Choroid plexus epithelial cell (primary cell): ENCODE results near the gene ROBO4.

Experiments used
- DNase-seq: peaks from one replicate; pipeline ENCODE4 v3.0.0-alpha.2; 2010; ENCODE audit warnings: low read depth
- H3K4me3 ChIP-seq: 2 replicates; pipeline ENCODE4 v1.5.1; 2011; ENCODE audit warnings: low read depth, mild to moderate bottlenecking, control low read depth, low read length, moderate library complexity
- TF ChIP-seq, protein P1 (sequence below): conservative IDR thresholded peaks from 2 replicates; pipeline ENCODE4 v1.5.1; 2011; ENCODE audit warnings: low read depth, mild to moderate bottlenecking, control low read depth, inconsistent platforms, low read length, moderate library complexity

Gene ROBO4

DNA sequence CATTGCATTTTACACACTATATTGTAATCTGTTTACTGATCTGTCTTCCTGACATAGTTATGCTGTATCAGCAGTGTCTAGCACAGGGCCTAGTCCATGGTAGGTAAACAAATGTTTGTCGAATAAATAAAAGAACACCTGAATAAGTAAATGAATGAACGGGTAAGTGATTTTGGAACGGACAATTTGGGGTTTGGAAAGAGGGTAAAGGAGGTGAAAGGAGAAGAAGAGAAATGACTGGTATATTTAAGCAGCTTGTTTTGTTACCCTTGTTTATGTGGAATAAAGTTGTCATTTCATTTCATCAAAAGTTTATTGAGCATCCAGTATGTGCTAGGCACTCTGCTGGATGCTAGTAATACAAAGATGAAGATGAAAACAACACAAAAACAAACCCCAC lies 21.3 kb upstream of the ROBO4 start, which contains the start of gene HEPN1:
Gene HEPN1, plus strand, starts transcription at position 301 of the 400 bp plus-strand sequence.
- DNase-seq, result no peak
- TF ChIP-seq, protein P1, sequence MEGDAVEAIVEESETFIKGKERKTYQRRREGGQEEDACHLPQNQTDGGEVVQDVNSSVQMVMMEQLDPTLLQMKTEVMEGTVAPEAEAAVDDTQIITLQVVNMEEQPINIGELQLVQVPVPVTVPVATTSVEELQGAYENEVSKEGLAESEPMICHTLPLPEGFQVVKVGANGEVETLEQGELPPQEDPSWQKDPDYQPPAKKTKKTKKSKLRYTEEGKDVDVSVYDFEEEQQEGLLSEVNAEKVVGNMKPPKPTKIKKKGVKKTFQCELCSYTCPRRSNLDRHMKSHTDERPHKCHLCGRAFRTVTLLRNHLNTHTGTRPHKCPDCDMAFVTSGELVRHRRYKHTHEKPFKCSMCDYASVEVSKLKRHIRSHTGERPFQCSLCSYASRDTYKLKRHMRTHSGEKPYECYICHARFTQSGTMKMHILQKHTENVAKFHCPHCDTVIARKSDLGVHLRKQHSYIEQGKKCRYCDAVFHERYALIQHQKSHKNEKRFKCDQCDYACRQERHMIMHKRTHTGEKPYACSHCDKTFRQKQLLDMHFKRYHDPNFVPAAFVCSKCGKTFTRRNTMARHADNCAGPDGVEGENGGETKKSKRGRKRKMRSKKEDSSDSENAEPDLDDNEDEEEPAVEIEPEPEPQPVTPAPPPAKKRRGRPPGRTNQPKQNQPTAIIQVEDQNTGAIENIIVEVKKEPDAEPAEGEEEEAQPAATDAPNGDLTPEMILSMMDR, result no peak
- H3K4me3 ChIP-seq, result no peak within 1 kb of the TSS

DNA sequence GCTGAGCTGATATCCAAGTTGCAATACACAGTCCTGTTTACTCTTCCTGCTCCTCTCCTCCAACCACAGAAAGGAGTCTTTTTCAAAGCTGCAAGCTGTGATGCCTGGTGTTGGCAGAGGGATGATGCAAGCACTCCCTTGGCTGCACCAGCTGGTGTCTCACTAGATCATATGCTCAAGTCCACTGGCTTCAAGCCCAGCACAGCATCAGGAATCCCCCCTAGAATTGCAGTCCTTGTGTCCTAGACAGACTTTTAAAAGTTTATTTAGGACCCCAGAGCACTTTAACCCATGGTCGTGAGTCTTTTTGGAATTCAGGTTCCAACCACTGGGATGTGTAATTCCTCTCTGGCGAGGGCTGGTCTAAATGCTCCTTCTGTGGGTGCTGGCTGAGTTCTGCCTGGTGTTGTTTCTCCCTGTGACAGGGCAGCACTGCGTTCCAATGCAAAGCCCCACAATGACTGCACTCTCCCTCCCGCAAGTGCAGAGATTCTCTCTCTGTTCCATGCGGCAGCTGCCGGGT lies 19.5 kb upstream of the ROBO4 start:
- DNase-seq, result peak; percentile 88
- no peak overlapping the region for H3K4me3 ChIP-seq
- TF ChIP-seq, protein P1, result no peak

DNA sequence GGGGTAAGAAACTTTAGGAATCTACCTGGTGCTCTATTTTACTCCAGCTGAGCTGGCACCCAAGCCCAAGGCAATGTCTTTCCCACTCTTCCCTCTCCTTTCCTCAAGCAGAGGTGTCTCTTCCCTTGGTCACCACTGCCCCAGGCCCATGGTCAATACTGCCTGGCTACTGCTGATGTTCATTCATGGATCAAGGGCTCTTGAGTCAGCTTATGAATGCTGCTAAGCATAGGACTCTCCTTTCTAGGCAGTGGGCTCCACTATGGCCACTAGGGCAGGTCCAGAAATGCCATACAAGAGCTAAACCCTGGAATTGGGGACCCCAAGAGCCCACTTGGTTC lies 18.7 kb upstream of the ROBO4 start:
- no peak overlapping the region for H3K4me3 ChIP-seq
- DNase-seq, result no peak
- TF ChIP-seq, protein P1, result no peak

DNA sequence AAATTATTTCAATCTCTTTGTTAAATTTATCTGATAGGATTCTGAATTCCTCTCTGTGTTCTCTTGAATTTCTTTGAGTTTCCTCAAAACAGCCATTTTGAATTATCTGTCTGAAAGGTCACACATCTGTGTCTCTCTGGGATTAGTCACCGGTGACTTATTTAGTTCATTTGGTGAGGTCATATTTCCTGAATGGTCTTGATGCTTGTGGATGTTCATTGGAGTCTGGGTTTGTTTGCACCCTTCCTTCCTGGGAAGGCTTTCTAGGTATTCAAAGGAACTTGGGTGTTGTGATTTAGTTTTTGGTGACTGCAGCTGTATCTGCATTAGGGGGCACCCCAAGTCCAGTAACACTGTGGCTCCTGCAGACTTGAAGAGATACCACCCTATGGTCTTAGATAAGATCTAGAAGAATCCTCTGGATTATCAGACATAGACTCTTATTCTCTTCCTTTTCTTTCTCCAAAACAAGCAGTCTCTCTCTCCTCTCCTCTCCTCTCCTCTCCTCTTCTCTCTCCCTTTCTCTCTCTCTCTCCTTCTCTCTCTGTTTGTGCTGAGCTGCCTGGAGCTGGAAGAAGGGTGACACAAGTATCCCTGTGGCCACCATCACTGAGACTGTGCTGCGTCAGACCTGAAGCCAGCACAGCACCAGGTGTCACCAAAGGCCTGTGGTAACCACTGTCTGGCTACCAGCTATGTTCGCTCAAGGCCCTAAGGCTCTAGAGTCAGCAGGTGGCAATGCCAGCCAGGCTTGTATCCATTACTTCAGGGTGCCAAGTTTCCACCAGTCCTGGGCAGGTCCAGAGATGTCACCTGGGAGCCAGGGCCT lies 18.1 kb upstream of the ROBO4 start:
- TF ChIP-seq, protein P1, result no peak
- peak; percentile 54 for DNase-seq
- no peak overlapping the region for H3K4me3 ChIP-seq

DNA sequence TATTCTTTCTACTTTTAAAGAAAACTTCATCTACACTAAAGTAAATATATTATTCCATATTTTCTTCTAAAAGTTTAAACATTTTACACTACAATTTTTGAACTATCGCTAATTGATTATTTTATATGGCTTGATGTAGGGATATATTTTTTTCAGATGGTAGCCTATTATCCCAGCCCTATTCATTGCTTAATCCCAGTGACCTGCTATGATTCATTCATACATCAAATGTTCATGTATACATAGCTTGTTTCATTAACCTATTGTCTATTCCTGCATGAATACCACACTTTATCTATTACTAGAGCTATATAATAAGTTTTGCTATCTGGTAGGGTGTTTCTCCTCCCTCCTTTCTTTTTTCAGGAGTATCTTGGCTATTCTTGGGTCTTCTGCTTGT lies 5.0 kb upstream of the ROBO4 start:
- TF ChIP-seq, protein P1, result no peak
- no peak for DNase-seq
- H3K4me3 ChIP-seq, result no peak overlapping the region

DNA sequence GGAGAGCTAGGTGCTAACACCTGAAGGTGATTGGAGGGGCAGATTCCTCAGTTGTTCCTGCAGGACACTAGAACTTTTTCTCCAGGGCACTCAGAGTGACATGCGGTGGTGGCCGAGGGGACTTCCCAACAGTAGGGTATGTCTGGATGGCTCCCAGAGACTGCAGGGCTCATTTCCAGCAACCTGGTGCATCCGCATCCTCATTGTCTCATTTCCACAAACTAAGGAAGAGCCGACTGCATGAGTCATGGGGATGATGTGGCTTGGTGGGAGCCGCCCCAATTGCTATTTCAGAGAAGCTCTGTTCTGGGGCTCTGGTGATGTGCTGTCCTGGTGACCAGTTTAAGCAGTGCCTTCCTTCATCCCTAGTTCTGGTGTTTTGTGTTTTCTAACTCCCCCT lies 2.8 kb upstream of the ROBO4 start:
- DNase-seq, result peak; percentile 83
- TF ChIP-seq, protein P1, result no peak
- H3K4me3 ChIP-seq, result no peak overlapping the region
